Activated CD8-positive, alpha-beta T cell treated with anti-CD3 and anti-CD28 coated beads for 36 hours (primary cell): Measurements from ENCODE around the gene PDLIM7. TPM values are rescaled to one million over a fixed set of nuclear protein-coding genes. Genes with fewer than 3 reads are reported as not detected.
"Not testable (repeated sequence)": the region's sequence is repeated elsewhere in the genome, so short reads cannot be mapped to it uniquely, and the experiment has no call there.

Source experiments
- ATAC-seq: fragments of 200-7000 bp; cut with Tn5 transposase; one replicate; pipeline ENCODE4 v1.10.0; 2021; ENCODE audit warnings: mild to moderate bottlenecking, moderate library complexity
- CTCF ChIA-PET: fragments of 350-600 bp; sonication (Branson Sonifier 250); formaldehyde crosslinking; loops from one replicate; lab custom pipeline; 2021; ENCODE audit warnings: antibody characterized with exemption; lab: Charles Lee
- POLR2A ChIA-PET: fragments of 350-600 bp; sonication (Branson Sonifier 250); formaldehyde crosslinking; loops from one replicate; lab custom pipeline; 2021; ENCODE audit warnings: antibody characterized with exemption; lab: Charles Lee
- DNase-seq: peaks from one replicate; pipeline ENCODE4 v3.0.0-alpha.2; 2020
- H3K27ac Mint-ChIP-seq: one replicate; pipeline ENCODE4 v1.8.0; 2021; ENCODE audit warnings: mild to moderate bottlenecking, mixed read lengths
- H3K27me3 Mint-ChIP-seq: one replicate; pipeline ENCODE4 v1.8.0; 2021; ENCODE audit warnings: mixed read lengths
- H3K36me3 Mint-ChIP-seq: one replicate; pipeline ENCODE4 v1.8.0; 2021; ENCODE audit warnings: low read depth, mixed read lengths
- H3K4me1 Mint-ChIP-seq: one replicate; pipeline ENCODE4 v1.8.0; 2021; ENCODE audit warnings: low read depth, mixed read lengths
- H3K4me3 Mint-ChIP-seq: one replicate; pipeline ENCODE4 v1.8.0; 2021; ENCODE audit warnings: mild to moderate bottlenecking, moderate library complexity, mixed read lengths
- H3K9me3 Mint-ChIP-seq: one replicate; pipeline ENCODE4 v1.8.0; 2021; ENCODE audit warnings: mixed read lengths
- intact Hi-C: fragments of 100-400 bp; cut with micrococcal nuclease; formaldehyde crosslinking; loops from one replicate; pipeline ENCODE4 v1.10.0; 2022
- total RNA-seq, 2 experiments: library from RNA; stranded (reverse); gene quantifications; one replicate each; pipeline ENCODE4 v1.2.3, GENCODE V29; 2021
- TF ChIP-seq, protein P1 (sequence below): fragments of 200-600 bp; IDR thresholded peaks from one replicate; pipeline ENCODE4 v1.8.0; 2022; ENCODE audit warnings: antibody characterized with exemption, mild to moderate bottlenecking

PDLIM7 gene
- total RNA-seq, 2 experiments from 2014 or later, result 68.4 to 73.0 TPM

GRCh38 chr5:177536386-177536785 is 39.0 kb upstream of the PDLIM7 start:
- TF ChIP-seq, protein P1, sequence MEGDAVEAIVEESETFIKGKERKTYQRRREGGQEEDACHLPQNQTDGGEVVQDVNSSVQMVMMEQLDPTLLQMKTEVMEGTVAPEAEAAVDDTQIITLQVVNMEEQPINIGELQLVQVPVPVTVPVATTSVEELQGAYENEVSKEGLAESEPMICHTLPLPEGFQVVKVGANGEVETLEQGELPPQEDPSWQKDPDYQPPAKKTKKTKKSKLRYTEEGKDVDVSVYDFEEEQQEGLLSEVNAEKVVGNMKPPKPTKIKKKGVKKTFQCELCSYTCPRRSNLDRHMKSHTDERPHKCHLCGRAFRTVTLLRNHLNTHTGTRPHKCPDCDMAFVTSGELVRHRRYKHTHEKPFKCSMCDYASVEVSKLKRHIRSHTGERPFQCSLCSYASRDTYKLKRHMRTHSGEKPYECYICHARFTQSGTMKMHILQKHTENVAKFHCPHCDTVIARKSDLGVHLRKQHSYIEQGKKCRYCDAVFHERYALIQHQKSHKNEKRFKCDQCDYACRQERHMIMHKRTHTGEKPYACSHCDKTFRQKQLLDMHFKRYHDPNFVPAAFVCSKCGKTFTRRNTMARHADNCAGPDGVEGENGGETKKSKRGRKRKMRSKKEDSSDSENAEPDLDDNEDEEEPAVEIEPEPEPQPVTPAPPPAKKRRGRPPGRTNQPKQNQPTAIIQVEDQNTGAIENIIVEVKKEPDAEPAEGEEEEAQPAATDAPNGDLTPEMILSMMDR, result no peak
- intact Hi-C loops, result no loop called here
- H3K4me3 Mint-ChIP-seq, result no peak overlapping the region
- ChIA-PET POLR2A (interaction anchor here (0.6 kb wide), 1 partner anchor 329 kb away, joined by 3 read pairs; no protein-coding TSS in a partner anchor), CTCF (interaction anchor here (0.9 to 1.4 kb wide), 2 partner anchors 146 to 464 kb away, joined by 3 to 4 read pairs; no protein-coding TSS in a partner anchor)
- ATAC-seq (no peak), DNase-seq (no peak)
- H3K4me1 Mint-ChIP-seq, result peaks cover 4% of the 10 kb centered on the region
- H3K27me3 Mint-ChIP-seq, result no peaks in the 10 kb centered on the region
- H3K27ac Mint-ChIP-seq, result no peak overlapping the region
- peaks cover 20% of the 10 kb centered on the region for H3K36me3 Mint-ChIP-seq
- no peaks in the 10 kb centered on the region for H3K9me3 Mint-ChIP-seq

DNA sequence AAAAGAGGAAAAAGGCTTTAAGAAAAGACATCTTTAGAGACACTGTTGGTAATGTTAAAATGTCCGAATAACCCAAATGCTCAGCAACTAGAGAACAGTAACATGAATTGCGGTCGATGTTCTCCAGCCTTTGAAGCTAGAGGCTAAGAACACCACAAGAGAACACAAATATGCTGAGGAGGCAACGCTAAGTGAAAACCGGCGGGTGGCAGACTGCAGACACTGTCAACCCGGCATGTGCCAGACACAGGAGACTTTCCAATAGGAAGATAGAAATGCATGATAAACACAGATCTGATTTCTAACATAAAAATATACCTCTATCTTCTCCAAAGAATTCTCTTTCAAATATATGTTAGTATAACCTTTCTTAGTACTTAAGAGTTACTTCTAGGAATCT is 37.7 kb upstream of the PDLIM7 start:
- TF ChIP-seq, protein P1, result no peak
- ChIA-PET CTCF (interaction anchor here (1.0 to 1.5 kb wide), 2 partner anchors 34 to 132 kb away, joined by 3 read pairs; no protein-coding TSS in a partner anchor), POLR2A (no interaction called here)
- Mint-ChIP-seq H3K4me3 (no peak overlapping the region), H3K27ac (no peak overlapping the region), H3K36me3 (peaks cover 16% of the 10 kb centered on the region), H3K27me3 (no peaks in the 10 kb centered on the region), H3K9me3 (no peaks in the 10 kb centered on the region), H3K4me1 (no peaks in the 10 kb centered on the region)
- ATAC-seq (no peak), DNase-seq (no peak)
- intact Hi-C loops, result no loop called here

GRCh38 chr5:177534433-177534832 is 37.0 kb upstream of the PDLIM7 start:
- ATAC-seq, intact Hi-C loops, H3K4me1 Mint-ChIP-seq, H3K27ac Mint-ChIP-seq, DNase-seq, H3K4me3 Mint-ChIP-seq, H3K9me3 Mint-ChIP-seq, H3K27me3 Mint-ChIP-seq: not testable (repeated sequence)
- H3K36me3 Mint-ChIP-seq, result peaks cover 16% of the 10 kb centered on the region
- ChIA-PET CTCF (interaction anchor here (1.0 to 1.5 kb wide), 3 partner anchors 33 to 421 kb away, joined by 3 read pairs; no protein-coding TSS in a partner anchor), POLR2A (interaction anchor here (0.9 kb wide), 1 partner anchor 9 kb away, joined by 3 read pairs; no protein-coding TSS in a partner anchor)

- TF ChIP-seq, protein P1, result no peak
- CTCF ChIA-PET, result interaction anchor here (0.6 kb wide), 1 partner anchor 414 kb away, joined by 4 read pairs; no protein-coding TSS in a partner anchor
- H3K36me3 Mint-ChIP-seq, result peaks cover 10% of the 10 kb centered on the region
- POLR2A ChIA-PET, result interaction anchor here (0.7 kb wide), 1 partner anchor 8 kb away, joined by 3 read pairs; no protein-coding TSS in a partner anchor
- ATAC-seq (no peak), DNase-seq (no peak)
- intact Hi-C loops, result no loop called here
- peak overlapping the region; percentile 35 for H3K27ac Mint-ChIP-seq
- H3K9me3 Mint-ChIP-seq, result no peaks in the 10 kb centered on the region
- no peaks in the 10 kb centered on the region for H3K27me3 Mint-ChIP-seq
- H3K4me3 Mint-ChIP-seq, result no peak overlapping the region
- no peaks in the 10 kb centered on the region for H3K4me1 Mint-ChIP-seq
These were observed 34.0 kb upstream of the PDLIM7 start for GRCh38 chr5:177531209-177531940.

DNA sequence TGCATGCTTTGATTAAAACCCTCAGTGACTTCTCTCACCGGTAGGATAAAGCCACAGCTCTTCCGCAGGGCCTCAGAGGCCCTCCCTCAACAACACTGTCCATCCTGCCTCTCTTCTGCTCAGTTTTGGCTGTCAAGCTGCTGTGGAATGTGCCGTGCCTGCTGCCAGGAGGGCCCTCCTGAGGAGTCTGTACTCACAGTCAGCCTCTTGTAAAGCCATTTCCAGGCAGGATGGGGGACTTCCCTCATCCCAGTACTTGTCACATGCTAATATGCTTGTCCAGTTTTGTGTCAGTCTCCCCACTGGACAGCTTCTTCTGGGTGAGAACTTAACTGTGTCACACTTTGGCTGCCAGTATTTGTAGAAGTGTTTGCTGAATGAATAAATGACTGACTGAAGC is 33.2 kb upstream of the PDLIM7 start:
- DNase-seq (no peak), ATAC-seq (no peak)
- H3K9me3 Mint-ChIP-seq, result no peaks in the 10 kb centered on the region
- no peak overlapping the region for H3K27ac Mint-ChIP-seq
- H3K27me3 Mint-ChIP-seq, result no peaks in the 10 kb centered on the region
- ChIA-PET CTCF (interaction anchor here (0.6 to 1.1 kb wide), 2 partner anchors 16 to 413 kb away, joined by 3 to 4 read pairs; no protein-coding TSS in a partner anchor), POLR2A (interaction anchor here (0.9 kb wide), 1 partner anchor 11 kb away, joined by 3 read pairs; no protein-coding TSS in a partner anchor)
- H3K4me3 Mint-ChIP-seq, result no peak overlapping the region
- intact Hi-C loops, result no loop called here
- no peaks in the 10 kb centered on the region for H3K4me1 Mint-ChIP-seq
- peaks cover 11% of the 10 kb centered on the region for H3K36me3 Mint-ChIP-seq
- TF ChIP-seq, protein P1, result no peak
